ENCODE data around the gene VPS25. TPM values are rescaled to one million over a fixed set of nuclear protein-coding genes. Genes with fewer than 3 reads are reported as not detected.
"Not testable (repeated sequence)": the region's sequence is repeated elsewhere in the genome, so short reads cannot be mapped to it uniquely, and the experiment has no call there.

VPS25 gene
- 146 and 152 TPM in 2 replicates for total RNA-seq (2014; rRNA removed; shearing (Covaris generic))

DNA sequence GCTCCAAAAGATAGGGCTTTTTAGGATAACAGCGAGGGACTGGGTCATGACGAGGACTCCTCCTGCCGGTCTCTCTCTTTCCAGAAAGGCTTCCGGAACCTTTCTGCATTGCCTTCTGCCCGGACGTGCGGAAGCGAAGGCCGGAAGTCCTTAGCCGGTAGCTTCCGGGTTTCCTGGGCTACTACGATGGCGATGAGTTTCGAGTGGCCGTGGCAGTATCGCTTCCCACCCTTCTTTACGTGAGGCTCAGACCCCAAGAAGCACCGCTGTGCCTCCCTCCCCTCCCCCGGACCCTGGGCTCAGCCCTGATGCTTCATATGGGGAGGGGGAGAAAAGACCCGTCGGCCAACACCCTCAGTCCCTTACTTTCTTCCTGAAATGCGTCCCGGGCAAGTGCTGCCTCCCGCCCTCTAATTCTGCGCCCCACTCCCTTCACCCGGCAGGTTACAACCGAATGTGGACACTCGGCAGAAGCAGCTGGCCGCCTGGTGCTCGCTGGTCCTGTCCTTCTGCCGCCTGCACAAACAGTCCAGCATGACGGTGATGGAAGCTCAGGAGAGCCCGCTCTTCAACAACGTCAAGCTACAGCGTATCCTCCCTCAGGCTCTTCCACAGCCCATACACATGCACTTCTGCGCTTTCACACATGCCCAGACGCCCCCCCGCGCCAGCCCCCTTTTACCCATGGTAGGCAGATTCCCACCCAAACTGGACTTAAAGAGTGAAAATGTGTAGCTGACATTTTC, at the start of gene VPS25:
Gene VPS25 (plus strand): TSS at position 160 of the 746 bp plus-strand sequence. CDS start 27 bp downstream, at position 187.
- Histone ChIP-seq H3K4me3 (ENCODE audit: insufficient read depth, low read depth, low read length) (peak within 1 kb of the TSS; percentile 69), H3K27me3 (ENCODE audit: control insufficient read depth, insufficient read depth, low read length) (no peaks in the 10 kb centered on the region), H3K36me3 (replicated peaks; ENCODE audit: control insufficient read depth, insufficient read depth, low read length) (peaks cover 14% of the 10 kb centered on the region)
- peak; percentile 88 for DNase-seq

DNA sequence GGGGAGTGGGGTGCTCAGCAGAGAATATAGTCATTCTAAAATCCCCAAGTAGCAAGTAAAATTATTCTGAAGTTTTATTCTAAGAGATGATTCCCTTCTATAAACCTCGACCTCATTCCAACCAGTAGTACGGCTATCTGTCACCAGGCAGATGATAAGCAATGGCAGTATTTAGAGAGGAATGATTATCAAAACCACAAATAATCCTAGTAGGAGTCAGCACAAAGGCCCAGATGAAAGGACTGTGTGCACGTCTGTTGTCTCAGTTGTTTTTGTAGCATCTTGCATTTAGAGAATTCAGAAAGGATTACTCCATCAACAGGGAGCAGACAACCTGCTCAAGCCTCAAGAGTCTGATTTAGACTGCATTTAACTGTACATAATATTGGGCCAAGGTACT, 49.6 kb upstream of the VPS25 start:
- peaks cover 7% of the 10 kb centered on the region for H3K36me3 ChIP-seq (replicated peaks; ENCODE audit: control insufficient read depth, insufficient read depth, low read length)
- no peak for DNase-seq
- no peaks in the 10 kb centered on the region for H3K27me3 ChIP-seq (ENCODE audit: control insufficient read depth, insufficient read depth, low read length)
- H3K4me3 ChIP-seq (ENCODE audit: insufficient read depth, low read depth, low read length): no peak overlapping the region

- no peak for DNase-seq
- no peaks in the 10 kb centered on the region for H3K27me3 ChIP-seq (ENCODE audit: control insufficient read depth, insufficient read depth, low read length)
- H3K36me3 ChIP-seq (replicated peaks; ENCODE audit: control insufficient read depth, insufficient read depth, low read length): peaks cover 2% of the 10 kb centered on the region
- no peak overlapping the region for H3K4me3 ChIP-seq (ENCODE audit: insufficient read depth, low read depth, low read length)
These were observed 48.1 kb upstream of the VPS25 start for GRCh38 chr17:42725143-42725542.

DNA sequence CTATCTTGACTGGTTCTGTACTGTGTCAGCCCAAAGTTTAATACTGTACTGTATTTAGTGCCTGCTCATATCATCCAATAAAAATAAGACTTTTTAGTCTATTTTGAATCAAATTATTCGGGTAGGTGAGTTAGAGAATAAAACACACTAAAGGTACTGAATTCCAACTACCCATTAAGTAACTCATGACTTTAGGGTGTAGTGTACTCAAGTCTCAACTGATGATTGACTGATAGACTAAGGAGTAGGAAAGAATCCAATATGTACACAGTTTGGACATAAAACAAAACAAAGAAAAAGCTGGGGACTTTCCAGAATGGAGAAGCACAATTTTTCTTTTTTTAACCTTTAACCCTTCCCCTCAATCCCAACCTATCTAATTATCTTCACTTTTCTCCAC, 32.5 kb upstream of the VPS25 start:
- Histone ChIP-seq H3K4me3 (ENCODE audit: insufficient read depth, low read depth, low read length) (no peak overlapping the region), H3K27me3 (ENCODE audit: control insufficient read depth, insufficient read depth, low read length) (peaks cover 7% of the 10 kb centered on the region)
- DNase-seq: no peak

GRCh38 chr17:42742916-42743315, 30.3 kb upstream of the VPS25 start:
- not testable (repeated sequence) for H3K4me3 ChIP-seq (ENCODE audit: insufficient read depth, low read depth, low read length); H3K27me3 ChIP-seq (ENCODE audit: control insufficient read depth, insufficient read depth, low read length); DNase-seq; H3K36me3 ChIP-seq (replicated peaks; ENCODE audit: control insufficient read depth, insufficient read depth, low read length)

More for the DNA sequence above, 32.5 kb upstream of the VPS25 start:
- H3K36me3 ChIP-seq (replicated peaks; ENCODE audit: control insufficient read depth, insufficient read depth, low read length): no peaks in the 10 kb centered on the region

DNA sequence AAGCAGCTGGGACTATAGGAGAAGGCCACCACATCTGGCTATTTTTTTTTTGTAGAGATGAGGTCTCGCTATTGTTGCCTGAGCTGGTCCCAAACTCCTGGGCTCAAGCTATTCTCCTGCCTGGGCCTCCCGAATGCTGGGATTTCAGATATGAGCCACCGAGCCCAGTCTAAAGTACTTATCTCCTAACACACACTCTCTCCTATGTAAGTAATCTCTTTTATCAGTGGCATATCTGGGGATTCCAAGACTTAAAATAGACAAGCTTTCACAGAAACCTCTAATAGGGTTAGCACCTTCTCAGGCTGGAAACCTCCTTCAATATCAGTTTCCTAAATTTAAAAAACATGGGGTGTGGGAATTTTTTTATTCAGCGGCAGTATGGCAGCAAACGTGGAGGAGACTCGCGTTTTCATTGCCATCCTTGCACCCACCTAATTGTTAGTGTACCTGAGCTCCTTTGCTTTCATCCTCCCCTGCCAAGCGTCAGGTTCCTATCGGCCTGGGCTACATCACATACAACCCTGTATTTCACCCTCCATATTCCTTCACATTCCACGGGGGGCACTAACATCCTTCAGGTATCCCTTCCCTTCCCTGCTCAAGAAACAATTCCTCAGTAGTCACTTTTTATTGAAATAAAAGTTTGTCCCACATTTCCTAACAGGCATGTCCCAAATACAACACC, 29.5 kb upstream of the VPS25 start:
- Histone ChIP-seq H3K27me3 (ENCODE audit: control insufficient read depth, insufficient read depth, low read length) (peaks cover 9% of the 10 kb centered on the region), H3K4me3 (ENCODE audit: insufficient read depth, low read depth, low read length) (peak overlapping the region; percentile 61), H3K36me3 (replicated peaks; ENCODE audit: control insufficient read depth, insufficient read depth, low read length) (no peaks in the 10 kb centered on the region)
- peak; percentile 62 for DNase-seq

DNA sequence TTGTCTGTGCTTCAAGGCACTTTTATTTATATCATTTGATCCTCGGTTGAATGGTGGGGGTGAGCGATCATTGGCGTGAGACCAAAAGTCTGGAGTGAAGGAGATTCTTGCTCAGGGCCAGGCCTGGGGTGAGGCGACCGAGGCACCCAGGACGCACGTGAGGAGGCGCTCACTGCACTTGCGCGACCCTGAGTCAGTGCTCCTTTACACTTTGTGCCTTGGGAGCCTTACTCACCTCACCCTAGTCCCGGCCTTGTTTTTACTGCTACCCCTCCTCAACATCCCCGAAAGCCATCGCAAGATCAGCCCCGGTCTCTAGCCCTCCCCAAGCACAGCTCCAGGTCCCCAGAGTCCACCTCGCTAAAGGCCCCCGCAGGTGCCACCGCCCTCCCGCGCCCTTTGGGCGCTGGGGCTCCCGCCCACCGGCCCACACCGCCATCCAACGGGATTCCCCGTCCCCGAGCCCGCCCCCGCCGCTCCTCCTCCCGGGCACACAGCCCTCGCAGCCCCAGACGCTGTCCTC, 28.9 kb upstream of the VPS25 start:
- Histone ChIP-seq H3K36me3 (replicated peaks; ENCODE audit: control insufficient read depth, insufficient read depth, low read length) (no peaks in the 10 kb centered on the region), H3K27me3 (ENCODE audit: control insufficient read depth, insufficient read depth, low read length) (peaks cover 9% of the 10 kb centered on the region), H3K4me3 (ENCODE audit: insufficient read depth, low read depth, low read length) (peak overlapping the region; percentile 61)
- no peak for DNase-seq

GRCh38 chr17:42744806-42745617, 28.2 kb upstream of the VPS25 start, which contains the start of gene EZH1:
EZH1 (minus strand) TSS chr17:42745040; CDS start chr17:42728941, 16,099 bp downstream.
- no peaks in the 10 kb centered on the region for H3K36me3 ChIP-seq (replicated peaks; ENCODE audit: control insufficient read depth, insufficient read depth, low read length)
- peak; percentile 100 for DNase-seq
- H3K27me3 ChIP-seq (ENCODE audit: control insufficient read depth, insufficient read depth, low read length): peaks cover 9% of the 10 kb centered on the region
- H3K4me3 ChIP-seq (ENCODE audit: insufficient read depth, low read depth, low read length): peak within 1 kb of the TSS; percentile 61

DNA sequence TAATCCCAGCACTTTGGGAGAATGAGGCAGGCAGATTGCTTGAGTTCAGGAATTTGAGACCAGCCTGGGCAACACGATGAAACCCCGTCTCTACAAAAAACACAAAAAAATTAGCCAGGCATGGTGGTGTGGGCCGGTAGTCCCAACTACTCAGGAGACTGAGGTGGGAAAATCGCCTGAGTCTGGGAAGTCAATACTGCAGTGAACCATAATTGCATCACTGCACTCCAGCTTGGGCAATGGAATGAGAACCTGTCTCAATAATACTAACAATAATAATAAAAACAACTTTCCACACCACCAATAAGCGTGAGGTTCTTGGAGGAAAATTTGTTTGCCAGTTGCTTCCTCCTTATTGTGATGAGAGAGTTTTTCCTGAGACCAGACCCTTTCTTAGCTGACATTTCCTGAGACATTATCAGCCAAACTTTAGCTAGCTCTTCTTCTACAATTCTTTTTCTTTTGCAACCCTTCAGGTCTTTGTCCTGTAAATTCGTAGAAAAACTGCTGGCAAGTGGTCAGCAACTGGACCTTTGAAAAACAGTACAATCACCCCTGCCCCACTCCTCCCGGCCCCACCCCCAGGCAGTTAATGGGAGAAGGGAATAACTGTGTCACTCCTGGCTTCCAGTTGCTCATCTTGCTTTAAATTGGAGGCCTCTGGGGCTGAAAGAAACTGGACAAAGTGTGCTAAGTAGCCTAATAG, 24.9 kb upstream of the VPS25 start:
- Histone ChIP-seq H3K4me3 (ENCODE audit: insufficient read depth, low read depth, low read length) (no peak overlapping the region), H3K27me3 (ENCODE audit: control insufficient read depth, insufficient read depth, low read length) (peaks cover 9% of the 10 kb centered on the region), H3K36me3 (replicated peaks; ENCODE audit: control insufficient read depth, insufficient read depth, low read length) (no peaks in the 10 kb centered on the region)
- no peak for DNase-seq

GRCh38 chr17:42748908-42749798, 24.1 kb upstream of the VPS25 start:
- Histone ChIP-seq H3K36me3 (replicated peaks; ENCODE audit: control insufficient read depth, insufficient read depth, low read length) (no peaks in the 10 kb centered on the region), H3K27me3 (ENCODE audit: control insufficient read depth, insufficient read depth, low read length) (peaks cover 9% of the 10 kb centered on the region), H3K4me3 (ENCODE audit: insufficient read depth, low read depth, low read length) (no peak overlapping the region)
- DNase-seq: no peak

- no peak for DNase-seq
- Histone ChIP-seq H3K36me3 (replicated peaks; ENCODE audit: control insufficient read depth, insufficient read depth, low read length) (no peaks in the 10 kb centered on the region), H3K4me3 (ENCODE audit: insufficient read depth, low read depth, low read length) (no peak overlapping the region), H3K27me3 (ENCODE audit: control insufficient read depth, insufficient read depth, low read length) (peaks cover 1% of the 10 kb centered on the region)
These were observed 22.4 kb upstream of the VPS25 start for GRCh38 chr17:42750739-42751344.

DNA sequence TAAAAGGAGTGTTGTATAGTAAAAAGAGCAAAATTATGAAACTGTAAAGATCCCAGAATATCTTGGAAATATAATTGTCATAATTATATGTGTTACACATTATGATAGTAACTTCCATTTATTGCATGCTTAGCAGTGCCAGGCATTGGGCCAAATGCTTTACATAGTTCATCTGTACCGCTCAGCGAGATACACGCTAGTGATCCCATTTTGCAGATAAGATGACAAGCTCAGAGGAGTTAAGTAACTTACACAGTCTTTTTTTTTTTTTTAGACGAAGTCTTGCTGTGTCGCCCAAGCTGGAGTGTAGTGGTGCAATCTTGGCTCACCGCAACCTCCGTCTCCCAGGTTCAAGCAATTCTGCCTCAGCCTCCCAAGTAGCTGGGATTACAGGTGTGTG, 21.6 kb upstream of the VPS25 start:
- no peak for DNase-seq
- Histone ChIP-seq H3K36me3 (replicated peaks; ENCODE audit: control insufficient read depth, insufficient read depth, low read length) (no peaks in the 10 kb centered on the region), H3K4me3 (ENCODE audit: insufficient read depth, low read depth, low read length) (no peak overlapping the region), H3K27me3 (ENCODE audit: control insufficient read depth, insufficient read depth, low read length) (no peaks in the 10 kb centered on the region)

GRCh38 chr17:42754782-42755181, 18.5 kb upstream of the VPS25 start:
- DNase-seq: no peak
- peaks cover 4% of the 10 kb centered on the region for H3K27me3 ChIP-seq (ENCODE audit: control insufficient read depth, insufficient read depth, low read length)
- no peak overlapping the region for H3K4me3 ChIP-seq (ENCODE audit: insufficient read depth, low read depth, low read length)
- H3K36me3 ChIP-seq (replicated peaks; ENCODE audit: control insufficient read depth, insufficient read depth, low read length): no peaks in the 10 kb centered on the region

Data from H7 (cell line).